Stimulated activated CD4-positive, alpha-beta T cell treated with anti-CD3 and anti-CD28 coated beads, Interleukin-2, amount 100 ng/mL, for 4 hours (primary cell): Measurements from ENCODE around the gene GATA5.

Source experiments
- DNase-seq: peaks from one replicate; pipeline ENCODE4 v3.0.0-alpha.2; 2020; ENCODE audit warnings: low read depth

Gene GATA5

DNA sequence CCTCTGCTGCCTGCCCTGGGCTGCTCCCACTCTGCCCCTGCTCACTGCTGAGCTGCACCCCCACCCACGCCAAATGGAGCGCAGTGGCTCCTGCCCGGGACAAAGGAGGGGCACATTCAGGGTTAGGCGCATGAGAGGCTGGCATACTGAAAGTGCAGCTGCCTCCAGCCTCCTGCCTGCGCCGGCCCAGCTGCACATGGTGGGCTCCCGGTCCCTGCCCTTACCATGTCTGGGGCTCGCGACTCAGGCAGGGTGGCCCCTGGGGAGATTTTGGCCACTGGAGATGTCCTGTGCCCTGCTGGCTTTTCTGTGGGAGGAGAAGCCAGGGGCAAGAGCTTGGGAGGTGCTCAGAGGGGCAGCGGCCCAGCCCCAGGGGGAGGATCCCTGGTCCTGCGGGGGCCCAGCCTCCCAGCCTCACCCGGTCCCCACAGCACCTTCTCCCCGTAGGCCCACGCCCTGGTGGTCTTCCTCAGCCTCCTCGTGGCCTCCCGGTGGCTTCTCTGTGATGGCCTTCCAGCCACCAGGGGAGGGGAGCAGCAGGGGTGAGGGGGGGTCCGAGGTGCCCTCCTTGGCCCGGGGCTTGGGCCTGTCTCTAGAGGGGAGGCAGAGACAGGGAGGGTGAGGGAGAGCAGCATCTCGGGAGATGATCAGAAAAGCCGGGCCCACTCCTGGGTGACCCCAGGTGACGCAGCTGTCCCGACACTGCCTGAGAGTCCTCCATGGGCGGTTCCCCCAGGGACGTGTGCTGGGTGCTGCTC, 60.3 kb downstream of the GATA5 start:
- no peak for DNase-seq

- no peak for DNase-seq
Observed at GRCh38 chr20:62413896-62414481, 61.8 kb downstream of the GATA5 start.
